ENCODE data around the gene IL1R1.
A peak's percentile ranks its signal among the peaks of the same experiment; 100 is the strongest.

Gene IL1R1

GRCh38 chr2:102145107-102145506 lies 2.6 kb downstream of the IL1R1 start:
- H3K27ac ChIP-seq, result no peak overlapping the region
- H3K36me3 ChIP-seq, result no peaks in the 10 kb centered on the region
- H3K4me1 ChIP-seq (ENCODE audit: control insufficient read depth in 1 of 2, insufficient read depth in 1 of 2, low read depth in 1 of 2, low read length in 1 of 2), result peaks cover 39 to 46% of the 10 kb centered on the region in 2 experiments
- no peaks in the 10 kb centered on the region for H3K9me3 ChIP-seq
- no peak overlapping the region for H3K4me3 ChIP-seq (ENCODE audit: low read depth in 1 of 2, low read length in 1 of 2)
- no peak for TF ChIP-seq CTCF (IDR thresholded peaks at IDR 0.05)
- H3K27me3 ChIP-seq, result no peaks in the 10 kb centered on the region

DNA sequence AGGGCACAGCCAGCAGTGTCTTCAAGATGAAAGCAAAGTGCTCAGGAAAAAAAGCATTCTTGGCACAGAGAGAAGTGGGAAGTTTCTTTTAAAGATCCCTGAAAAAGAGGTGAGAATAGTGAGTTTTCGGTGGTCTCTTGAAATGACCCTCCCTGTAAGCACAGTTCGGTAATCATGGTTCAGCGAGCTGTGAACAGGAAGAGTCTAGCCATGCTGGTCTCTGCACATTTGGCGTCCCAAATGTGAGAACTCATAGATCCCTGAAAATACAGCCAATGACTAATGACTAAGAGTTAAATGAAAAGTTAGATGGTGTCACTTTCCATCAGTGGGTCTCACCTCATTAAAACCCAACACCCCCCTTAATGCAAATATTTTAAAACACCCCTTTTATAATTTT lies 3.4 kb downstream of the IL1R1 start:
- no peaks in the 10 kb centered on the region for H3K9me3 ChIP-seq
- H3K36me3 ChIP-seq, result peaks cover 4% of the 10 kb centered on the region
- peaks cover 31 to 38% of the 10 kb centered on the region in 2 experiments for H3K4me1 ChIP-seq (ENCODE audit: control insufficient read depth in 1 of 2, insufficient read depth in 1 of 2, low read depth in 1 of 2, low read length in 1 of 2)
- no peak overlapping the region for H3K27ac ChIP-seq
- no peaks in the 10 kb centered on the region for H3K27me3 ChIP-seq
- no peak for TF ChIP-seq CTCF (IDR thresholded peaks at IDR 0.05)
- H3K4me3 ChIP-seq (ENCODE audit: low read depth in 1 of 2, low read length in 1 of 2), result no peak overlapping the region

GRCh38 chr2:102147935-102148334 lies 5.4 kb downstream of the IL1R1 start:
- H3K36me3 ChIP-seq, result peaks cover 4% of the 10 kb centered on the region
- peak overlapping the region; percentile 21 for H3K27ac ChIP-seq
- no peak overlapping the region for H3K4me3 ChIP-seq (ENCODE audit: low read depth in 1 of 2, low read length in 1 of 2)
- no peak for TF ChIP-seq CTCF (IDR thresholded peaks at IDR 0.05)
- H3K4me1 ChIP-seq (ENCODE audit: control insufficient read depth in 1 of 2, insufficient read depth in 1 of 2, low read depth in 1 of 2, low read length in 1 of 2), result peaks cover 15 to 25% of the 10 kb centered on the region in 2 experiments
- H3K27me3 ChIP-seq, result no peaks in the 10 kb centered on the region
- H3K9me3 ChIP-seq, result no peaks in the 10 kb centered on the region

DNA sequence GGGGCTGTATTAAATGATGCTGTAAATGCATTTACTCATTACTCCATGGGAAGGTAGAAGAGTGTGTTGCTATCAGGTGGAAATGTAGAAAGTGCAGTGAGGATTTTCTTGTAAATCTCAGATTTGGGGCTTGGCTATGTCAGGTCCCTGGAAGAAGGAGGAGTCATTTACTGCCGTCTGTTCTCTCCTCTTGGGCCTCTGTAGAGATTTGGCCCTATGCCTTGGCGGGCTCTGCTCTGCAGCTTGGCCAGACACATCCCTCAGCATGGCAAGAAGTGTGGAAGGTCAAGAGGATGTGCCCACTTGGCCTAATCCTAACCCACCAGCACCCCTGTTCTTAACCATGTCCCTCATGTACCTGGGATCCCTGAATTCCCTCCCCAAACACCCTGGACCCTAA lies 6.7 kb downstream of the IL1R1 start:
- no peaks in the 10 kb centered on the region for H3K27me3 ChIP-seq
- no peak for TF ChIP-seq CTCF (IDR thresholded peaks at IDR 0.05)
- no peak overlapping the region for H3K27ac ChIP-seq
- H3K4me1 ChIP-seq (ENCODE audit: control insufficient read depth in 1 of 2, insufficient read depth in 1 of 2, low read depth in 1 of 2, low read length in 1 of 2), result peaks cover 3 to 12% of the 10 kb centered on the region in 2 experiments
- H3K36me3 ChIP-seq, result peaks cover 10% of the 10 kb centered on the region
- no peaks in the 10 kb centered on the region for H3K9me3 ChIP-seq
- H3K4me3 ChIP-seq (ENCODE audit: low read depth in 1 of 2, low read length in 1 of 2), result no peak overlapping the region

DNA sequence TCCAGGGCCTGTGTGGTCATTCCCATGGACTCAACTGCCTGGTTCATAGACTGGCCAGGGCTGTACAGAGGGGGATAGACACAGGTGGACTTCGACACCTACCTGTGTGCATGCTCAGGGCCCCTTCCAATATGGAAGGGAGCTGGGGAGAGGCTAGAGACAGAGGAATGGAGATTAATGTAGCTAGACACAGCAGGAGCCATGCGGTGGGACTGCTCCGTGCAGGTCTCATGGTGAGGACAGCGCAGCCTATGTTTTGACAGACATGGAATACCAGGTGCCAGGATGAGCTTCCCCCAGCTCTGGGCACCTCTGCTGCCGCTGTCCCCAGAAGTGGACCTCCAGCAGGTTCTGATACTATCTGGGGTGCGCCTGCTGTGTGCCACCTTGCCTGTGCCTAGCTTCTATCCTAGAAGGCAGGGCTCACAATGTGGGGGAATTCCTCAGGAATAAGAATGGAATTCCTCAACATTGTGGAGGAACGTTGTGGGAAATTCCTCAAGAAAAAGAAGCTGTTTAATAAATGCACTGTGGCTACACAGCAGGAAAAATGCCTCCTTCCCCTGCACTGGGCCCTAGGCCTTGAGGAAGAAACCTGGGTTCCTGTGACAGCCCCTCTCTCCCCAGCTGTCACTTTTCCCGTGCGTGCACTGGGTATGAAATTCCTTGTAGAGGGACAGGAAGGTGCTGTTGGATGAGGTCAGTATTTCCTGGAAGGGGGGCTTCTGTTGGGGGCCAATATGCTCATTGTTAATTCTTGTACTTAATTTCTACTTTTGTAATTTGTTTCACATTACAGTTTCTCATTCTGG lies 7.3 kb downstream of the IL1R1 start:
- H3K9me3 ChIP-seq, result no peaks in the 10 kb centered on the region
- H3K4me3 ChIP-seq (ENCODE audit: low read depth in 1 of 2, low read length in 1 of 2), result no peak overlapping the region
- no peak overlapping the region for H3K27ac ChIP-seq
- H3K27me3 ChIP-seq, result no peaks in the 10 kb centered on the region
- no peak for TF ChIP-seq CTCF (IDR thresholded peaks at IDR 0.05)
- H3K36me3 ChIP-seq, result peaks cover 16% of the 10 kb centered on the region
- H3K4me1 ChIP-seq (ENCODE audit: control insufficient read depth in 1 of 2, insufficient read depth in 1 of 2, low read depth in 1 of 2, low read length in 1 of 2), result peaks cover 3 to 10% of the 10 kb centered on the region in 2 experiments

Measured in neutrophil (primary cell).